Kidney (tissue), 14 donors: ENCODE results near the gene TMEM212. TPM values are rescaled to one million over a fixed set of nuclear protein-coding genes. Genes with fewer than 3 reads are reported as not detected.

Experiments
- DNase-seq, 5 donors: peaks; one replicate each; pipeline ENCODE4 v3.0.0-alpha.2; 2013 to 2020
- FAIRE-seq: peaks from 2 replicates; lab custom pipeline; 2012; peaks lifted over from hg19 to GRCh38; lab: Jason Lieb, UNC
- H3K27ac ChIP-seq, 2 donors: one replicate each; pipeline ENCODE4 v1.7.0; 2013; ENCODE audit warnings: low read depth in 2 of 2, low read length in 2 of 2, inconsistent platforms in 1 of 2
- H3K27me3 ChIP-seq: one replicate; pipeline ENCODE4 v1.7.1; 2013; ENCODE audit warnings: low read length, inconsistent platforms; ENCODE audit not compliant: control insufficient read depth, insufficient read depth
- H3K36me3 ChIP-seq, 3 donors: one replicate each; pipeline versions ENCODE4 v1.7.0 to v1.7.1; 2013; ENCODE audit warnings: low read length in 3 of 3, control low read depth in 1 of 3, inconsistent platforms in 1 of 3; ENCODE audit not compliant: insufficient read depth in 3 of 3, control insufficient read depth in 2 of 3
- H3K4me1 ChIP-seq, 3 donors: one replicate each; pipeline versions ENCODE4 v1.7.0 to v1.7.1; 2013; ENCODE audit warnings: low read length in 3 of 3, inconsistent platforms in 1 of 3, low read depth in 1 of 3; ENCODE audit not compliant: control insufficient read depth in 2 of 3, insufficient read depth in 2 of 3
- H3K4me3 ChIP-seq, 3 donors: one replicate each; pipeline versions ENCODE4 v1.7.0 to v1.8.1; 2013; ENCODE audit warnings: low read length in 3 of 3, control low read depth in 1 of 3, inconsistent platforms in 1 of 3
- H3K9ac ChIP-seq, 3 donors: one replicate each; pipeline versions ENCODE4 v1.7.0 to v1.7.1; 2013; ENCODE audit warnings: low read length in 3 of 3, control low read depth in 1 of 3, inconsistent platforms in 1 of 3
- H3K9me3 ChIP-seq, 3 donors: one replicate each; pipeline versions ENCODE4 v1.7.0 to v1.7.1; 2013; ENCODE audit warnings: low read length in 3 of 3, control low read depth in 1 of 3, inconsistent platforms in 1 of 3; ENCODE audit not compliant: control insufficient read depth in 2 of 3, insufficient read depth in 1 of 3
- CTCF ChIP-seq: IDR thresholded peaks from 3 replicates; pipeline ENCODE4 v1.5.1; 2012; ENCODE audit warnings: mild to moderate bottlenecking, moderate library complexity, borderline replicate concordance; ENCODE audit not compliant: insufficient read depth; ENCODE audit errors: extremely low read depth
- intact Hi-C: fragments of 100-400 bp; cut with DNase I; formaldehyde crosslinking; loops from one replicate; pipeline ENCODE4 v1.11.1; 2022
- polyA plus RNA-seq: library from polyadenylated mRNA; stranded (reverse); fragments of 350-450 nt; fragmentation: Illumina TruSeq; extraction: RNeasy Lipid Tissue Mini Kit (QIAGEN cat#74804); gene quantifications from one replicate; pipeline ENCODE4 v1.2.3, GENCODE V29; 2014; ENCODE audit warnings: low read depth, low replicate concordance; ENCODE audit not compliant: insufficient read depth
- total RNA-seq: library from RNA; stranded (reverse); fragmentation: NEBNext Ultra II Directional; extraction: Animal tissue kit (Norgen Biotek cat#: 25700); gene quantifications from one replicate; pipeline ENCODE4 v1.2.1, GENCODE V29; 2021
- donor health status: control.
- donor health status: control.
- donor health status: control.
- donor health status: control.
- donor health status: control.
- donor health status: DM: yes; HTN: yes; CAD: no.
- donor health status: Normal renal cell carcinoma (clear cell type).

TMEM212 gene
- total and polyA plus RNA-seq, 2 donors from 2014 or later = not detected

- Histone ChIP-seq H3K36me3 (no peaks in the 10 kb centered on the region), H3K9ac (no peak overlapping the region), H3K9me3 (no peaks in the 10 kb centered on the region), H3K4me3 (no peak overlapping the region), H3K4me1 (peaks cover 0 to 4% (median 0%) of the 10 kb centered on the region in 3 donors), H3K27me3 (no peaks in the 10 kb centered on the region), H3K27ac (no peak overlapping the region)
- TF ChIP-seq CTCF = no peak
- FAIRE-seq = no peak
- DNase-seq = peak in 1 of 5 donors; percentile 55
- intact Hi-C loops = no loop called here
Measured at GRCh38 chr3:171806200-171807128, 36.7 kb upstream of the TMEM212 start.

- Histone ChIP-seq H3K36me3 (no peaks in the 10 kb centered on the region), H3K27ac (no peak overlapping the region), H3K9me3 (no peaks in the 10 kb centered on the region), H3K9ac (no peak overlapping the region), H3K4me1 (peaks cover 0 to 4% (median 0%) of the 10 kb centered on the region in 3 donors), H3K4me3 (no peak overlapping the region), H3K27me3 (no peaks in the 10 kb centered on the region)
- FAIRE-seq (no peak), DNase-seq (no peak)
- no peak for TF ChIP-seq CTCF
- intact Hi-C loops = no loop called here
Measured at GRCh38 chr3:171807129-171807675, 35.9 kb upstream of the TMEM212 start.

- no peaks in the 10 kb centered on the region for H3K9me3 ChIP-seq
- TF ChIP-seq CTCF = no peak
- H3K36me3 ChIP-seq = no peaks in the 10 kb centered on the region
- no peak overlapping the region for H3K4me3 ChIP-seq
- intact Hi-C loops = no loop called here
- no peak overlapping the region for H3K9ac ChIP-seq
- no peaks in the 10 kb centered on the region for H3K27me3 ChIP-seq
- FAIRE-seq (no peak), DNase-seq (no peak)
- H3K4me1 ChIP-seq = peaks cover 0 to 4% (median 0%) of the 10 kb centered on the region in 3 donors
- H3K27ac ChIP-seq = no peak overlapping the region
Measured at GRCh38 chr3:171807806-171808205, 35.3 kb upstream of the TMEM212 start.
